ENCODE data around the gene GAL3ST3.

Gene GAL3ST3

DNA sequence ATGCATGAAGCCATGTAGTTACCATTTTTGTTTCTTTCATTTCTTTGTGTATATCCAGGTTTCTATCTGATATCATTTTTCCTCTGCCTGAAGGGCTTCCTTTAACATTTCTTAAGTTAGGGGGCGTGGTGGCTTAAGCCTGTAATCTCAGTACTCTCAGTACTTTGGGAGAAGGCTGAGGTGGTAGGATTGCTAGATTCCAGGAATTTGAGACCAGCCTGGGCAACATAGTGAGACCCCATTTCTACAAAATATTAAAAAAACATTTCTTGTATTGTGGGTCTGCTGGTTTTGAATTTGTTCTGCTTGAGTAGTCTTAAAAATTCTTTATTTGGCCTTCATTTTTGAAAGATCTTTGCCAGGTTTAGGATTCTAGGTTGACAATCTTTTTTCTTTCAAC is 15.6 kb upstream of the GAL3ST3 start:
- Histone ChIP-seq H2BK5ac (ENCODE audit: low read length) (no peak overlapping the region), H3K27ac (replicated peaks; ENCODE audit: low read length) (no peak overlapping the region), H3K4me3 (ENCODE audit: low read length in 2 of 2) (no peak overlapping the region), H2BK15ac (ENCODE audit: low read length) (no peak overlapping the region), H3K23ac (ENCODE audit: low read depth, low read length, poor library complexity) (no peak overlapping the region), H3K14ac (ENCODE audit: low read length) (no peak overlapping the region), H3K9me3 (replicated peaks in 1 of 2; ENCODE audit: control insufficient read depth in 2 of 2, insufficient read depth in 1 of 2, low read depth in 1 of 2, low read length in 2 of 2) (peaks cover 4 to 17% of the 10 kb centered on the region in 2 donors), H4K91ac (ENCODE audit: low read depth, low read length, poor library complexity) (no peak overlapping the region), H2BK120ac (ENCODE audit: low read depth, low read length) (no peak overlapping the region), H3K9ac (ENCODE audit: low read depth, low read length, poor library complexity) (no peak overlapping the region), H3K36me3 (replicated peaks in 1 of 2; ENCODE audit: control insufficient read depth in 2 of 2, insufficient read depth in 2 of 2, low read length in 2 of 2) (peaks cover 60 to 100% of the 10 kb centered on the region in 2 donors), H3K79me1 (ENCODE audit: low read depth, low read length) (peaks cover 2% of the 10 kb centered on the region), H4K8ac (ENCODE audit: low read depth, low read length) (no peak overlapping the region), H3K4me2 (ENCODE audit: insufficient read depth, low read length, poor library complexity, severe bottlenecking) (no peak overlapping the region), H3K27me3 (ENCODE audit: control insufficient read depth in 3 of 3, insufficient read depth in 3 of 3, low read depth in 1 of 3, low read length in 3 of 3) (no peaks in the 10 kb centered on the region), H2BK12ac (ENCODE audit: low read length) (no peak overlapping the region), H3K18ac (ENCODE audit: low read length) (no peak overlapping the region), H3K4me1 (ENCODE audit: control insufficient read depth in 2 of 2, insufficient read depth in 1 of 2, low read depth in 1 of 2, low read length in 2 of 2) (peaks cover under 1 to 3% of the 10 kb centered on the region in 2 donors), H3K4ac (ENCODE audit: low read length) (no peak overlapping the region), H2AFZ (ENCODE audit: low read length) (no peak overlapping the region), H2AK5ac (ENCODE audit: low read depth, low read length) (no peak overlapping the region)
- WGBS, 2 donors (ENCODE audit: extremely low coverage in 2 of 2, insufficient read length in 2 of 2, insufficient replicate concordance in 1 of 2) = no CpG with 5 or more reads among the region's 1 CpG
- DNase-seq (ENCODE audit: low spot score) = no peak

DNA sequence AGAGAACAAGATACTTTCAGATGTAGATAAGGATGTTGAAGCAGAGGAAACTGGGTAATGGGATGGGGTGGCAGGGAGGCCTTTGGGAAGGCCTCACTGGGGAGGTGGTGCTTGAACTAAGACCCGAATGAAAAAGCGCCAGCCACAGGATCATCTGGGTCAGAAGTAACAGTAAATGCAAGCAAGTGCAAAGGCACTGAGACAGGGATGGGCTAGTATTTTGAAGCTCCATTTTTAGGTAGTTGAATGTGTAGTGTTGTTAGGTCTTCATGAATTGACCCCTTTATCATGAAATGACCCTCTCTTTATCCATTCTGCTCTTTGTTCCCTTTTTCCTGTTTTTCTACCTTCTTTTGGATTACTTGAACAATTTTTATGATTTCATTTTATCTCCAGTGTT is 14.9 kb upstream of the GAL3ST3 start:
- no peak overlapping the region for H3K14ac ChIP-seq (ENCODE audit: low read length)
- H2BK5ac ChIP-seq (ENCODE audit: low read length) = no peak overlapping the region
- no peak overlapping the region for H3K4ac ChIP-seq (ENCODE audit: low read length)
- H3K79me1 ChIP-seq (ENCODE audit: low read depth, low read length) = peaks cover 2% of the 10 kb centered on the region
- H3K9me3 ChIP-seq (replicated peaks in 1 of 2; ENCODE audit: control insufficient read depth in 2 of 2, insufficient read depth in 1 of 2, low read depth in 1 of 2, low read length in 2 of 2) = peaks cover 4 to 17% of the 10 kb centered on the region in 2 donors
- no peak for DNase-seq (ENCODE audit: low spot score)
- no peak overlapping the region for H3K23ac ChIP-seq (ENCODE audit: low read depth, low read length, poor library complexity)
- H3K36me3 ChIP-seq (replicated peaks in 1 of 2; ENCODE audit: control insufficient read depth in 2 of 2, insufficient read depth in 2 of 2, low read length in 2 of 2) = peaks cover 63 to 100% of the 10 kb centered on the region in 2 donors
- no peak overlapping the region for H2BK12ac ChIP-seq (ENCODE audit: low read length)
- no peak overlapping the region for H3K27ac ChIP-seq (replicated peaks; ENCODE audit: low read length)
- no peak overlapping the region for H2BK120ac ChIP-seq (ENCODE audit: low read depth, low read length)
- H3K9ac ChIP-seq (ENCODE audit: low read depth, low read length, poor library complexity) = no peak overlapping the region
- H2BK15ac ChIP-seq (ENCODE audit: low read length) = no peak overlapping the region
- H3K4me2 ChIP-seq (ENCODE audit: insufficient read depth, low read length, poor library complexity, severe bottlenecking) = no peak overlapping the region
- H2AK5ac ChIP-seq (ENCODE audit: low read depth, low read length) = no peak overlapping the region
- no CpG with 5 or more reads among the region's 2 CpGs for WGBS, 2 donors (ENCODE audit: extremely low coverage in 2 of 2, insufficient read length in 2 of 2, insufficient replicate concordance in 1 of 2)
- no peak overlapping the region for H3K18ac ChIP-seq (ENCODE audit: low read length)
- H3K4me3 ChIP-seq (ENCODE audit: low read length in 2 of 2) = no peak overlapping the region
- no peak overlapping the region for H4K8ac ChIP-seq (ENCODE audit: low read depth, low read length)
- no peak overlapping the region for H2AFZ ChIP-seq (ENCODE audit: low read length)
- H3K27me3 ChIP-seq (ENCODE audit: control insufficient read depth in 3 of 3, insufficient read depth in 3 of 3, low read depth in 1 of 3, low read length in 3 of 3) = no peaks in the 10 kb centered on the region
- H3K4me1 ChIP-seq (ENCODE audit: control insufficient read depth in 2 of 2, insufficient read depth in 1 of 2, low read depth in 1 of 2, low read length in 2 of 2) = no peaks in the 10 kb centered on the region
- no peak overlapping the region for H4K91ac ChIP-seq (ENCODE audit: low read depth, low read length, poor library complexity)

DNA sequence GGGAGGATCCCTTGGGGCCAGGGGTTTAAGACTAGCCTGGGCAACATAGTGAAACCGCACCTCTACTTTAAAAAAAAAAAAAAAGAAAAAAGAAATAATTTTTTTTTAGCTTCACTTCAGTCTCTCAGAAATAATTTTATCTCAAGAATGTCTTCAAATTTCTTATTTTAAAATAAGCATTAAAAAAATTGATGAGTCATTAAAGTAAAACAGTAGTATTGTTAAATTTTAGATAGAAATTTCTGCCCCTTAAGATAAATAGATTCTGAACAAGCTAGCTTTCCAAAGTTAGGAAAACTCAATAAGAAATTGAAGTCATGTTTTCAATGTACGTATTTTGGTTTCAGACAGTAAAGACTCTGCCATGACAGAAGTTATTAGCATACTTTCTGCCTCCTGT is 13.4 kb upstream of the GAL3ST3 start:
- no peak overlapping the region for H4K91ac ChIP-seq (ENCODE audit: low read depth, low read length, poor library complexity)
- H3K23ac ChIP-seq (ENCODE audit: low read depth, low read length, poor library complexity) = no peak overlapping the region
- H2AFZ ChIP-seq (ENCODE audit: low read length) = no peak overlapping the region
- no peak overlapping the region for H3K9ac ChIP-seq (ENCODE audit: low read depth, low read length, poor library complexity)
- no peaks in the 10 kb centered on the region for H3K4me1 ChIP-seq (ENCODE audit: control insufficient read depth in 2 of 2, insufficient read depth in 1 of 2, low read depth in 1 of 2, low read length in 2 of 2)
- no peak overlapping the region for H3K27ac ChIP-seq (replicated peaks; ENCODE audit: low read length)
- H3K27me3 ChIP-seq (ENCODE audit: control insufficient read depth in 3 of 3, insufficient read depth in 3 of 3, low read depth in 1 of 3, low read length in 3 of 3) = no peaks in the 10 kb centered on the region
- no peak overlapping the region for H3K14ac ChIP-seq (ENCODE audit: low read length)
- H3K9me3 ChIP-seq (replicated peaks in 1 of 2; ENCODE audit: control insufficient read depth in 2 of 2, insufficient read depth in 1 of 2, low read depth in 1 of 2, low read length in 2 of 2) = peaks cover 4 to 17% of the 10 kb centered on the region in 2 donors
- no peak overlapping the region for H2BK120ac ChIP-seq (ENCODE audit: low read depth, low read length)
- H3K4me3 ChIP-seq (ENCODE audit: low read length in 2 of 2) = no peak overlapping the region
- DNase-seq (ENCODE audit: low spot score) = no peak
- no peak overlapping the region for H4K8ac ChIP-seq (ENCODE audit: low read depth, low read length)
- H2BK15ac ChIP-seq (ENCODE audit: low read length) = no peak overlapping the region
- H2AK5ac ChIP-seq (ENCODE audit: low read depth, low read length) = no peak overlapping the region
- H3K18ac ChIP-seq (ENCODE audit: low read length) = no peak overlapping the region
- H3K4me2 ChIP-seq (ENCODE audit: insufficient read depth, low read length, poor library complexity, severe bottlenecking) = no peak overlapping the region
- H3K4ac ChIP-seq (ENCODE audit: low read length) = no peak overlapping the region
- peaks cover 2% of the 10 kb centered on the region for H3K79me1 ChIP-seq (ENCODE audit: low read depth, low read length)
- no peak overlapping the region for H2BK5ac ChIP-seq (ENCODE audit: low read length)
- H2BK12ac ChIP-seq (ENCODE audit: low read length) = no peak overlapping the region
- peaks cover 63 to 98% of the 10 kb centered on the region in 2 donors for H3K36me3 ChIP-seq (replicated peaks in 1 of 2; ENCODE audit: control insufficient read depth in 2 of 2, insufficient read depth in 2 of 2, low read length in 2 of 2)
- no CpG with 5 or more reads among the region's 2 CpGs for WGBS, 2 donors (ENCODE audit: extremely low coverage in 2 of 2, insufficient read length in 2 of 2, insufficient replicate concordance in 1 of 2)

DNA sequence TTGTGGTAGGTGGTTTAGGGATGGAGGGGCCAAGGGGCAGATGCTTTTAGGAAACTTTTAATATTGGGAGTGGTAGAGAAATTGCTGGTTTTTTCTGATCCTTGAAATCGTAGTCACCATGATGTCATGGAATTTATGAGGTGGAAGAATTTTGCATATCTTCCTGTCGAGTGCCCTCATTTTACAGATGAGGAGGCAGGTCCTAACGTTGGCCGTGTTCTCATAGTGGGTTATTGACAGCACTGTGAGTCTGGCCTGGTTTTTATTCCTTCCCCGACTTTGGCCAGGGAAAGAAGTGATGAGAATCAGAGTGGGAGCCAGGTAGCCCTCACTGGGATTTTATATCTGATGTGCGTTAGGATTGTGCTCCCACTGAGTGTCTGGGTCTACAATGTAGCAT is 12.3 kb upstream of the GAL3ST3 start:
- Histone ChIP-seq H3K4ac (ENCODE audit: low read length) (no peak overlapping the region), H3K27ac (replicated peaks; ENCODE audit: low read length) (no peak overlapping the region), H4K8ac (ENCODE audit: low read depth, low read length) (no peak overlapping the region), H3K23ac (ENCODE audit: low read depth, low read length, poor library complexity) (no peak overlapping the region), H4K91ac (ENCODE audit: low read depth, low read length, poor library complexity) (no peak overlapping the region), H2BK120ac (ENCODE audit: low read depth, low read length) (no peak overlapping the region), H2AFZ (ENCODE audit: low read length) (no peak overlapping the region), H3K4me2 (ENCODE audit: insufficient read depth, low read length, poor library complexity, severe bottlenecking) (no peak overlapping the region), H3K4me3 (ENCODE audit: low read length in 2 of 2) (no peak overlapping the region), H2BK12ac (ENCODE audit: low read length) (no peak overlapping the region), H3K27me3 (ENCODE audit: control insufficient read depth in 3 of 3, insufficient read depth in 3 of 3, low read depth in 1 of 3, low read length in 3 of 3) (no peaks in the 10 kb centered on the region), H3K14ac (ENCODE audit: low read length) (no peak overlapping the region), H3K4me1 (ENCODE audit: control insufficient read depth in 2 of 2, insufficient read depth in 1 of 2, low read depth in 1 of 2, low read length in 2 of 2) (no peaks in the 10 kb centered on the region), H3K79me1 (ENCODE audit: low read depth, low read length) (peaks cover 2% of the 10 kb centered on the region), H3K36me3 (replicated peaks in 1 of 2; ENCODE audit: control insufficient read depth in 2 of 2, insufficient read depth in 2 of 2, low read length in 2 of 2) (peaks cover 61 to 98% of the 10 kb centered on the region in 2 donors), H3K18ac (ENCODE audit: low read length) (no peak overlapping the region), H2BK15ac (ENCODE audit: low read length) (no peak overlapping the region), H2AK5ac (ENCODE audit: low read depth, low read length) (no peak overlapping the region), H2BK5ac (ENCODE audit: low read length) (no peak overlapping the region), H3K9me3 (replicated peaks in 1 of 2; ENCODE audit: control insufficient read depth in 2 of 2, insufficient read depth in 1 of 2, low read depth in 1 of 2, low read length in 2 of 2) (peaks cover 2 to 17% of the 10 kb centered on the region in 2 donors), H3K9ac (ENCODE audit: low read depth, low read length, poor library complexity) (no peak overlapping the region)
- DNase-seq (ENCODE audit: low spot score) = no peak
- WGBS, 2 donors (ENCODE audit: extremely low coverage in 2 of 2, insufficient read length in 2 of 2, insufficient replicate concordance in 1 of 2) = no CpG with 5 or more reads among the region's 6 CpGs
